IPS-18c (cell line): Measurements from ENCODE around the gene GAS7.
"Not testable (repeated sequence)": the region's sequence is repeated elsewhere in the genome, so short reads cannot be mapped to it uniquely, and the experiment has no call there.

Experiments used
- H3K4me3 ChIP-seq: 2 replicates; pipeline ENCODE4 v1.7.0; 2013; ENCODE audit warnings: low read depth, mild to moderate bottlenecking, low read length, moderate library complexity; ENCODE audit not compliant: insufficient read depth
- H3K9me3 ChIP-seq: one replicate; pipeline ENCODE4 v1.6.1; 2013; ENCODE audit warnings: mild to moderate bottlenecking, low read length, moderate library complexity; ENCODE audit not compliant: control insufficient read depth, insufficient read depth

The GAS7 gene

DNA sequence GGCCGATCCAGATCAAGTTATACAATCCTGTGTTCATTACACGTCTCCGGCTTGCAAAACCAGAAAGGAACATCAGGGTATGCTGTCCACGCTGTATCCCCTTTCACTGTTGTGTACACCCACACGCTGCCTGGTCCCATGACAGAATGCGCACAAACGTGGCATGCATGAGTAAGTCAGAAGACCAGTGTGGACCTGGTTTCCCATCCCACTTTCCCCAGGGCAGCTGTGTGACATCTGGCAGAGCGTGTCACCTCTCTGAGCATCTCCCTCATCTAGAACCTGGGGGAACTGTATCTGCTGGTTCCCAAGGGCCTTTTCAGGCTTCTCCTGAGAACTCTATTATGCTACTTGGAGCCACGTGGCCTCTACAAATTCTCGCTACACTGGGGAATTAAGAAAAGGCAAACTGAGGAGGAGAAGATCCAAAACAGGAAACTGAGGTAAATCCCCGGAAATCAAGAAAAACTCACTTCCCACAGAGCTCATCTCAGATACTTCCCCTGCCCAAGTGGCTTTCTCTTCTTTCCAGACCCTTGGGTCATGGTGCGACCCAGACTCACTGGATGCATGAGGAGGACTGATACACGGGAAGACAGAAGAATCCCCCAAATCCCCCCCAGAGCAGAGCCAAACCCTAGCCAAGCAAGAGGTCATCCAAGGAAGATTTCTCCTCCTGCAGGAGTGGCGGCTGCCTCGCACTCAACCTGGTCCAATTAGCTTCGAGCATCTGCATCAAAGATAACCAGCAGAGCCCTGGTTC, 139.3 kb downstream of the GAS7 start:
- Histone ChIP-seq H3K9me3 (no peaks in the 10 kb centered on the region), H3K4me3 (no peak overlapping the region)

- H3K9me3 ChIP-seq: not testable (repeated sequence)
These were observed 140.9 kb downstream of the GAS7 start for GRCh38 chr17:10057466-10057865.

DNA sequence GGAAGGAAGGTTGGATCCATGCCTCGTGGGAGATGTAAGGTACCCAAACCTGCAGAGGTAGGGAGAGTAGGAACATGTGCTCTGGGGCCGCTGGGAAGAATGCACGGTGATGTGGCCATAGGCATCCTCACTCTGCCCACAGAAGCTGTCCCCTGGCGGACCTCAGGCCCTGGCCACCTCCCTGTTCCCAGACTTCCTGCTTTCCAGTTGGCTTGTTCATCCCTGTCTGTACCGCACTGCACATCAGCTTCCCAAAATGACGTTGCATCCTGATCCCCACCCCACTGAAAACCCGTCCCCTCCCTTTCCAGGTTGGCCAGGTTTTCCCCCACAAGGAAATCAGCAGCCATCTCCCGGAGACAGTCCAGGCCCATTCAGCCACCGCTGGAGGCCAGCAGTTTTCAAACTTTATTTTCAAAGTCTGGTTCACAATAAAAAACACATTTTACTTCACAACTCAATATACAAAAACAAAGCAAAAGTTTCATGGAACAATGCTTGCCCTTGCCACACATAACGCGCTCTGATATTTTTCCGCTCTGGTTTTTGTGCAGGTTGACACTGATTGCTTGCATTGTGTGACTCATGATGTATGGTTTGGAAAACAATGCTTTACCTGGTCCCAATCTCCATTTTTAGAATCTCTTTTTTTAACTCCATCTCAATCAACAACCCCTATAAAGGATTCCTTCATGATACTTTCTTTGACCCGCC, 143.0 kb downstream of the GAS7 start:
- Histone ChIP-seq H3K9me3 (no peaks in the 10 kb centered on the region), H3K4me3 (no peak overlapping the region)

More at GRCh38 chr17:10057466-10057865, 140.9 kb downstream of the GAS7 start:
- H3K4me3 ChIP-seq: not testable (repeated sequence)

DNA sequence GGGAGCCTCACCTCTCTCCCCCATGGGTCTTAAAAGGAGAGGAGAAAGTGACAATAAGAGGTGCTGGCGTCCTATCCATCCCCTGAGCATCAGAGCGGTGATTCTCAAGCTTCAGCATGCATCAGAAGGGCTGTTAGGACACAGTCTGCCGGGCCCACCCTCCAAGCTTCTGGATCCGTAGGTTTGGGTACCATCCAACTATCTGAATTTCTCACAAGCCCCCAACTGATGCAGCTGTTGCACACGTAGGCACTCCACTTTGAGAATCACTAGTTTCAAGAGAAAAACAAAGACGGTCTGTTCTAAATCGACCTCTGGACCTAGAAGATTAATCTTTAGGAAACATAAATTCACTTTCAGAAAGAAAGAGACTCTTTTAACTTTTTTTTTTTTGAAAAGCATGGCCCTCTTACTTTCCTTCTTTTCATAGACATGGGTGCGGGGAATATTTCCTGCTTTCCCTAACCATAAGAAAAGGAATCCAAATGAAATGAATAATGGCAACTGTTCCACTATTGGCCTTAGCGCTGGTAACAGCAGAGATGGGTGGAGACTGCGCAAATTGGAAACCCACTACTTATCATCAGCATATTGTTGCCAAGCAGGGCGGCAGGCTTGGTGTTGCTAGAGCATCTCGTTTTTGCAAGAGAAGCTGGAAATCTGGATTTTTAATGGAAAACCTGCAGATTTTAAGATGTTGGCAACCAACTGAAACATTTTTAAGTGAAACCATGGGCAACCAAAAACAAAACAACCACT, 144.4 kb downstream of the GAS7 start:
- H3K9me3 ChIP-seq: no peaks in the 10 kb centered on the region
- H3K4me3 ChIP-seq: no peak overlapping the region

DNA sequence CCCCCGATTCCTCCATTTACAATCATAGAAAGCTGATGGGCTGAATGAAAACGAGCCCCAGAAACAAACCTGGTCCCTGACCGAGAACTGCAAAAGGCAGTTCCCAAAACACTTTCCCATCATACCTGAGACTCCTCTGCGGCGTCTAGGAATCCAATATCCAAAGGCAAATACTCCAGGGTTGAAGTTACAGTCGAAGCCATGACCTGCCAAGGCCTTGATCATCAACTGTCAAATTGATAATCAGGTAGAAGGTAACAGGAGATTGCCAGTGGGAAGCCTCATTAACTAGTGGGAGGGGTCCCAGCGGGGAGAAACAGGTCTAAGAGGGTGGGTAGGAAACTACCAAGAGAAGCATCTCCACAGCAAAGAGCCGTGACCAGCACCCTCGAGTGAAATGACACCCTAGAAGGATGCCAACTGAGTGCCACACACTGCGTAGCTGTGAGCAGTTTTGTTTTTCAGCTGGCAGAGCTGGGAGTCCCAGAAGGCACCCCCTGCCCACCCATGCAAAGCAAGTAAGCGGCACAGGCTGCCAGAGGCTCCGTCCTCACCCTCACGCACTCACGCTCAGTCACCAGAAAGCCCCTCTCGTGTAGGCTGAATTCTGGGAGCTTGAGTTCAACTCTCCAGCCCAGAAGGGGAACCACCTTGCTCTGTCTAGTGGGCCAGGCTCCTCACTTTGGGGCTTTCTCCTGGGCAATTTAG, 146.1 kb downstream of the GAS7 start:
- no peaks in the 10 kb centered on the region for H3K9me3 ChIP-seq
- H3K4me3 ChIP-seq: no peak overlapping the region

GRCh38 chr17:10051112-10051511, 147.3 kb downstream of the GAS7 start:
- H3K4me3 ChIP-seq: no peak overlapping the region

DNA sequence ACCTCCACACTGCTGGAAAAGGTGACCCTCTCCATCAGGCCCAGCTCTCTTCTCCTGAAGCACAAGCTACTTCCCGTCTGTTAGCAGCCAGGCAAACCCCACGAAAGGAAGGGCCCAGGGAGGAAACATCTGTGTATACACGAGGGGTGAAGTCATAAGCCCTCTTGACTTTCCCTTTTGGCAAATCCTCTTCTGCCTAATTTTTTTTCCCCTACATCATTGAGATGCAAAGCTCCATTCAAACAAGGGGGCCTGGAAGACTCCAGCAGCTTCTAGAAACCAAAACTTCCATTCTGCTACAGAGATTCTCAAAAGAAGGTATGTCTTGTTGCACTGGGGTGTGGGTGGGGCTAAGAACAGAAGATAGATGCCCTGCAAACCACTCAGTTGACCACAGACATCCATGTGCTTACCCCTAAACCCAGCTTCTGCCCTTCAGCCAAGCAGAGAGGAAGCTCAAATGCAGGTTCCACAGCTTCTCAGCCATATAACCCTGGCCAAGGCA, 147.8 kb downstream of the GAS7 start:
- Histone ChIP-seq H3K9me3 (no peaks in the 10 kb centered on the region), H3K4me3 (no peak overlapping the region)

More at GRCh38 chr17:10051112-10051511, 147.3 kb downstream of the GAS7 start:
- H3K9me3 ChIP-seq: no peaks in the 10 kb centered on the region

DNA sequence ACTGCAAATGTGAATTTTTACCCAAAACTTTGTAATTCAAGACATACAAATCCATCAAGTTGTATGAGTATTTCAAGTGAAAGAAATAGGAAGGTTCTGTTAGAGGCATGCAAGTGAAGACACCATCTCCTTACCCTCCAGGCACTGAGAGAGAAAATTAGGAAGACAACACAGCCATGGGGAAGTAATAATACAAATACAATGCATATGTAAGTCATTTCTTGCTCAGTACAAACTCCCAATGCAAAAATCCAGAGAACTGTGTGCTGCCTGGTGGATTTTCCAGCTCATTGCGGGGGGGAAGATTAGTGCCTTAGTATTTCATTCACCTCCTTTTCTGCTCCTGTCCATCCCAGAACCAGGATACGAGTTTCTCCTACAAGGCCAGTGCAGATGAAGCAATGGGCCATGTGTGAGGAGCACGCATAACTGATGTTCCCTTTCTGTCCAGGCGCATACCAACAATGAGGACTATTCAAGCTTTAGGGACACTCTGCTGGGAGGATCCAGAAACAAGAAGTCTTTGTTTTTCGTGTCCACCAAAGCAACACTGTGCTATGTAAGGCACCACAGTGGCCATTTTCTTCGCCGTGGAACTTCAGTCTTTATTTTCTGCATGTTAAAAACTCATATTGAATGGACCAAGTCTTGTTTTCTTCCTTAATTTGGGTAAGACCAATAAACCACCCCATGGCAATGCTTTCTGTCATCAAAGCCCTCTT, 149.6 kb downstream of the GAS7 start:
- Histone ChIP-seq H3K4me3 (no peak overlapping the region), H3K9me3 (no peaks in the 10 kb centered on the region)

GRCh38 chr17:10046786-10047785, 151.3 kb downstream of the GAS7 start:
- H3K9me3 ChIP-seq: no peaks in the 10 kb centered on the region
- no peak overlapping the region for H3K4me3 ChIP-seq

DNA sequence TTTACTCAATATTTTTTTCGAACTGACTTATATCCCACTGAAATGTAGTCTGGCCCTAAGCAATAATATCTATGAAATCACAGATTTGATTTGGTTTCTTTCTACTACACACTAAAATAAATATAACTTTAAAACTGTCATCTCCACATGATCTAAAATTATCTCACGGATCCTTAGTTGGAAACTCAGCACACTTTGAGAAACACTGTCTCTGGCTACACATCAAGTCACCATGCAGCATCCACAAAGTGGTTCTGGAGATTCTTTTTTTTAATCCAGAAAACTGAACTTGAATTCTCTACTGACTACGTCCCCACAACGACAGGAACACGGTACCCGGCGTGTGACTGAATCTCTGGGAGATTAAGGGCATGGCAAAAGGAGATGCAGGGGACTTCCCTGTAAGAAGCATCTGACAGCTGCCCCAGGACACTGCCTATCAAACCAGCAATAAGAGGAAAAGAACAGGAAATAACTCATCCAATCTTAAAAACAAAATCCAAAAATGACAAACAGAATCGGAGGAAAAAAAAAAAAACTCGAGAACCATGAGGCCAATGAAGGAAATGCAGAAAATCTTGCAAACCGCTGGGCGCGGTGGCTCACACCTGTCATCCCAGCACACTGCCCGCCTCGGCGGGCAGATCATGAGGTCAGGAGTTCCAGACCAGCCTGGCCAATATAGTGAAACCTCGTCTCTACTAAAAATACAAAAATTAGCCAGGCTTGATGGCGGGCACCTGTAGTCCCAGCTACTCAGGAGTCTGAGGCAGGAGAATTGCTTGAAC, 152.3 kb downstream of the GAS7 start:
- Histone ChIP-seq H3K4me3 (no peak overlapping the region), H3K9me3 (no peaks in the 10 kb centered on the region)

GRCh38 chr17:10042589-10043244, 155.7 kb downstream of the GAS7 start:
- Histone ChIP-seq H3K9me3 (no peaks in the 10 kb centered on the region), H3K4me3 (no peak overlapping the region)

GRCh38 chr17:10041916-10042588, 156.4 kb downstream of the GAS7 start:
- Histone ChIP-seq H3K9me3 (no peaks in the 10 kb centered on the region), H3K4me3 (no peak overlapping the region)

- Histone ChIP-seq H3K4me3 (no peak overlapping the region), H3K9me3 (no peaks in the 10 kb centered on the region)
These were observed 157.2 kb downstream of the GAS7 start for GRCh38 chr17:10041287-10041612.

GRCh38 chr17:10036511-10037061, 161.8 kb downstream of the GAS7 start:
- H3K4me3 ChIP-seq: no peak overlapping the region
- no peaks in the 10 kb centered on the region for H3K9me3 ChIP-seq
